ENCODE measurements around the gene ENAH.
"Not testable (repeated sequence)": the region's sequence is repeated elsewhere in the genome, so short reads cannot be mapped to it uniquely, and the experiment has no call there.

Gene ENAH

GRCh38 chr1:225642177-225642576, 10.7 kb downstream of the ENAH start:
- no peak for DNase-seq

- DNase-seq = no peak
Measured at GRCh38 chr1:225638853-225639252, 14.1 kb downstream of the ENAH start.

- DNase-seq = no peak
Measured at GRCh38 chr1:225637651-225638199, 15.2 kb downstream of the ENAH start.

- not testable (repeated sequence) for DNase-seq
Measured at GRCh38 chr1:225636992-225637391, 15.9 kb downstream of the ENAH start.

DNA sequence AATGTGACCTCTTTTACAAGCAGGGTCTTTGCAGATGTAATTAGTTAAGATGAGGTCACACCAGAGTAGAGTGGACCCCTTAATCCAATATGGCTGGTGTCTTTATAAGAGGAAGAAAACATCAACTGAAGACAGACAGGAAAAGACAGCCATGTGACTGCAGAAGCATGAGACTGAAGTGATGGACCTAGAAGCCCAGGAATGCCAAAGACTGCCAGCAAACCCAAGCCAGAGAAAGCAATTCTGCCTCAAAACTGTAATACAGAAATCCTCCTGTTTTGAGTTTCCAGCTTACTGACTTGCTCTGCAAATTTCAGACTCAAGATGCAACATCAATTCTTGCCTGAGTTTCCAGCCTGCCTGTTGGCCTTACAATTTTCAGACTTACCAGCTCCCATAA, 17.3 kb downstream of the ENAH start:
- DNase-seq = no peak

- not testable (repeated sequence) for DNase-seq
Measured at GRCh38 chr1:225632836-225633235, 20.1 kb downstream of the ENAH start.

DNA sequence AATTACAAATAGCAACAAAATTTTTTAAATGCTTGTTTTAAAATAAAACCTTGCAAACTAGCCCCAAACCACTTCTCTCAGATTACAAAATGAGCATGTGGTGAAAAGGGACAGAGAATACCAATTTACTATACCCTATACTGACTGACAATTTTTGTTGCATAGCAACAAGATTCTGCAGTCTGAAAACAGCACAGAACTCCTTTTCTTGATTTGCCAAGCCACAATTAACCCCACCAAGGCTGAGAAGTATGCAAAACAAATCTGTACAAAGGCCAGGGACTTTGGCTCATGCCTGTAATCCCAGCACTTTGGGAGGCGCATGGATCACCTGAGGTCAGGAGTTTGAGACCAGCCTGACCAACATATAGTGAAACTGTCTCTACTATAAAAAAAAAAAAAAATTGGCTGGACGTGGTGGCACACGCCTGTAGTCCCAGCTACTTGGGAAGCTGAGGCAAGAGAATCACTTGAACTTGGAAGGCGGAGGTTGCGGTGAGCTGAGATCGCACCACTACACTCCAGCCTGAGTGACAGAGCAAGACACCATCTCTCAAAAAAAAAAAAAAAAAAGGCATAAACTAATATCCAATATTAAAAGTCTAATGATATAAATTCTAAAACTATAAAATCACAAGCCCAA, 21.8 kb downstream of the ENAH start:
- DNase-seq = no peak

- DNase-seq = no peak
Measured at GRCh38 chr1:225629483-225629882, 23.4 kb downstream of the ENAH start.

DNA sequence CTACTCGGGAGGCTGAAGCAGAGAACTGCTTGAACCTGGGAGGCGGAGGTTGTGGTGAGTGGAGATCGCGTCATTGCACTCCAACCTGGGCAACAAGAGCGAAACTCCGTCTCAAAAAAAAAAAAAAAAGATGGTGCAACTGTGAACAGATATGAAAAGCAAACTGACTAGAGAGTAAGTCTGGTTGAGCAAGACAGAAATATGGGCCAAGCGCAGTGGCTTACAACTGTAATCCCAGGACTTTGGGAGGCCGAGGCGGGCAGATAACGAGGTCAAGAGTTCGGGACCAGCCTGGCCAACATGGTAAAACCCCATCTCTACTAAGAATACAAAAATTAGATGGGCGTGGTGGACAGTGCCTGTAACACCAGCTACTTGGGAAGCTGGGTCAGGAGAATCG, 24.1 kb downstream of the ENAH start:
- not testable (repeated sequence) for DNase-seq

GRCh38 chr1:225627304-225627947, 25.5 kb downstream of the ENAH start:
- DNase-seq = no peak

DNA sequence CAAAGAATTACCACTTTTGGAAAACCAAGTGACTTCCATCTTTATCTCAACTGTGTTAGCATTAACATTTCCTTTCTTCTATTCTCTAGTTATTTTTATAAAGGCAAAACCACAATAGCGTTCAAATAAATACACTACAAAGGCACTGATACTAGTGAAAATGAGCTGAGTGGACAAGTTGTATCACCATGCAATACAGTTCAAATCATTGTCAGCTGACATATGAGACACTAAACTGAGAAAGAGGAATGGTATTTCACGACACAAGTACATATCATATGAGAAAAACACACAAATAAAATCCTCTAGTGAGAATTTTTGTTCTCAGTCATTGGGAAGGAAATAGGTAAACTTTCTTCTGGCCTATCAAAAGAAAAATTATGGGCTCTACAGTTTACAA, 26.2 kb downstream of the ENAH start:
- no peak for DNase-seq

DNA sequence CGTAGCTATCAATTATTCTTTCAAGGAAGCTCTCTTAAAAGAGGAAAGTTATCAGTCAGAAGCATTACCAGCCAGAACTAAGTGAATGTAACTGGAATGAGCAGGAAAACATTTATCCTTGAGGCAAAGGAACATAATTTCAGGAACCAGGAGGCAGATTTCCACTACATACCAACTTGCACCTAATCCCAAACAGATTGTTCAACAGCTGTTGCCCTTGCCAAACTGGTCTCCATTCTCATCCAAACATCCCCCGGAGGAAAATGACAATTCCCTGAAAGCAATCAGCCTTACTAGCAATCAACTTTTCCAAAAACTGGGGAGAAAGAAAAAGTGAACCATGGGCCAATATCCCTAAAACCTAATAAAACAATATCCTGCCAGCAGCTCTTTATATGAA, 35.0 kb downstream of the ENAH start:
- DNase-seq = no peak

DNA sequence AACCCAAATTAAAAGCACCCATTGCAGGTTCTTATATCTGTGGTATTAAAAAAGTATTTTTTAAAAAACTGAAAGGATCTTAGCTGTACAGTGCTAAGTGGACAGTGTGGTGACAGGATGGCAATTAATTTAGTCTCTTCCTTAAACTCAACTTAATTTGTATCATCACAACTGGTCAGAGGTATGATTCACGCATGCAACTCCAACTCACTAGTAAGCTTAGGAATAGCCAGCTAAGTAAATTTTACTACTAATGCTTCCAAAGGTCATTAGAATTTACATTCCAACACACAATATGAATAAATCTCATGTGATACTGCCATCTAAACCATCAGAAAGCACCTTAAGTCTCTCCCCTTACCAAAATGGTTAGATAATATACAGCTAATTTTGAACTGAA, 35.4 kb downstream of the ENAH start:
- no peak for DNase-seq

GRCh38 chr1:225615403-225615790, 37.5 kb downstream of the ENAH start:
- not testable (repeated sequence) for DNase-seq

GRCh38 chr1:225613006-225613405, 39.9 kb downstream of the ENAH start:
- no peak for DNase-seq

GRCh38 chr1:225612287-225612686, 40.6 kb downstream of the ENAH start:
- no peak for DNase-seq

DNA sequence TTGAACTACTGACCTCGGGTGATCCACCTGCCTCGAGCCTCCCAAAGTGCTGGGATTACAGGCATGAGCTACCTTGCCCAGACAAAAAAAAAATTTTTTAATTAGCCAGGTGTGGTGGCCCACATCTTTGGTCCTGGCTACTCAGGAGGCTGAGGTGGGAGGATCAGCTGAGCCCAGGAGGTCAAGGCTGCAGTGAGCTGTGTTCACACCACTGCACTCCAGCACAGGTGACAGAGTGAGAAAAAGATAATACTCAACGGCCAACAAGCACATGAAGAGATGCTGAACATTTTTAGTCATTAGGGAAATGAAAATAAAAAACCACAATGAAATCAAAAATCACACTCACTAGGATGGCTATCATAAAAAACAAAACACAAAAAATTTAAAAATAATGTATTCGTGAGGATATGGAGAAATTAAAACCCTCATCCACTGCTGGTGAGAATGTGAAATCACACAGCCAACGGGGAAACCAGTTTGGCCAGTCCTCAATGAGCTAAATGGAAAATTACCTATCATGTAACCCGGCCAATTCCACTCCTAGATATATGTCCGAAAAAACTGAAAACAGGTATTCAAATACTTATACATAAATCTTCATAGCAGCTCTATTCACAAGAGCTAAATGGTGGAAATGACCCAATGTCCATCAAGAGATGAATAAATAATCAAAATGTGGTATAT, 41.2 kb downstream of the ENAH start:
- no peak for DNase-seq

- no peak for DNase-seq
Measured at GRCh38 chr1:225610539-225610938, 42.4 kb downstream of the ENAH start.

DNA sequence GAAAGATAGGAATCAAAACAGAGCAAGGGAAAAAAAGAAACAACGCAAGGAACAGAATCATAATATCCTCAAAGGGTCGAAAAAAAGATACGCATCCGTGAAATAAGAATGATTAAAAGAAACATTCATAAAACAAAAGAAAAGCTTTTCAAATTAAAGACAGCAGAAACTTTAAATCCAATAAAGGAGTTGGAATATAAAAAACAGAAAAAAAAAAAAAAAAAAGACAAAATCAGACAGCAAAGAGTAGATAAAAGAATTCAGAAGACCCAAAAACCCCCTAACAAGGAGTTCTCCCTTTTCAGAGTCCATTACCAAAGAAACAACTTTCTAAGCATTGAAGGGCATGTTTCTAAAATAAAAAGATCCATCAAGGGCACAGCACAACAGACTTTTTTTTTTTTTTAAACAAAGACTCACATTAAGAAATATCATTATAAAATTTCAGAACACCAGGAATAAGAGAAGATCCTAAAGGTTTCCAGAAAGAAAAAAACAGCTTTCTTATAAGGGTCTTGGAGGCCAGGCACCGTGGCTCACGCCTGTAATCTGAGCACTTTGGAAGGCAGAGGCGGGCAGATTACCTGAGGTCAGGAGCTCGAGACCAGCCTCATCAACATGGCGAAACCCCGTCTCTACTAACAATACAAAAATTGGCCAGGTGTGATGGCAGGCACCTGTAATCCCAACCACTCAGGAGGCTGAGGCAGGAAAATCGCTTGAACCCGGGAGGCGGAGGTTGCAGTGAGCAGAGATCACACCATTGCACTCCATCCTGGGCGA, 44.7 kb downstream of the ENAH start:
- no peak for DNase-seq

- DNase-seq = no peak
Measured at GRCh38 chr1:225607355-225607754, 45.6 kb downstream of the ENAH start.

- no peak for DNase-seq
Measured at GRCh38 chr1:225603538-225604354, 49.2 kb downstream of the ENAH start.

DNA sequence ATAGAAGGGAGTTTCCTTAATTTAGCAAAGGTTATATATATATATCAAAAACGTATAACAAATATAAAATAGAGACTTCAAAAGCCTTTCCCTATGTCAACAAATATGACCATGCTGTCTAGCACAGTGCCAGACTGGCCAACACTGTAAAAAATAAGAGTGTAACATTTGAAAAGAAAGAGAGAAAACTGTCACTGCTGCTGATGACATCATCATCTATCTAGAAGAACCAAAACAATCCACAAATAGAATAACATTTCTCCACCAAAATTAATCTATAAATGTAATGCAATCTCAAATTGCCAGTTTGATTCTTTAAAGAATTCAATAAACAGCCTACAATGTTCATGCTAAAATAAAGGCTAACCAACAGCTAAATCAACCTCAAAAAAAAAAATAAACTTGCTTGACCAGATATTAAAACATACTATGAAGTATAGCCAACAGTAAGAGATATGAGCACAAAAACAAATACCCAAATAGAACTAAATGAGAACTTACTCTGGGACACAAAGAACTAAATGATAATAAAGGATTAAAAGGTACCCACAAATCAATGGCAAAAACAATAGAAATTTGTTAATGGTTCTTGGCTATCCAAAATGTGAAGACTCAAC, 50.2 kb downstream of the ENAH start:
- no peak for DNase-seq

All from activated naive CD4-positive, alpha-beta T cell treated with anti-CD3 and anti-CD28 coated beads, Interleukin-2, amount 50 U/mL, for 16 hours (primary cell).